HT-29 (cell line): Measurements from ENCODE around the gene NCAPH2. TPM values are rescaled to one million over a fixed set of nuclear protein-coding genes. Genes with fewer than 3 reads are reported as not detected.

Source experiments
- DNase-seq: peaks from one replicate; pipeline ENCODE4 v3.0.0-alpha.2; 2015; ENCODE audit warnings: low spot score
- total RNA-seq: library from RNA; depleted of rRNA; stranded (reverse); fragments of >200 nt; shearing (Covaris generic); gene quantifications from 2 replicates; pipeline ENCODE4 v1.2.3, GENCODE V29; 2014

The NCAPH2 gene
- total RNA-seq, 1 experiment from 2014 or later, result 88.8 TPM

DNA sequence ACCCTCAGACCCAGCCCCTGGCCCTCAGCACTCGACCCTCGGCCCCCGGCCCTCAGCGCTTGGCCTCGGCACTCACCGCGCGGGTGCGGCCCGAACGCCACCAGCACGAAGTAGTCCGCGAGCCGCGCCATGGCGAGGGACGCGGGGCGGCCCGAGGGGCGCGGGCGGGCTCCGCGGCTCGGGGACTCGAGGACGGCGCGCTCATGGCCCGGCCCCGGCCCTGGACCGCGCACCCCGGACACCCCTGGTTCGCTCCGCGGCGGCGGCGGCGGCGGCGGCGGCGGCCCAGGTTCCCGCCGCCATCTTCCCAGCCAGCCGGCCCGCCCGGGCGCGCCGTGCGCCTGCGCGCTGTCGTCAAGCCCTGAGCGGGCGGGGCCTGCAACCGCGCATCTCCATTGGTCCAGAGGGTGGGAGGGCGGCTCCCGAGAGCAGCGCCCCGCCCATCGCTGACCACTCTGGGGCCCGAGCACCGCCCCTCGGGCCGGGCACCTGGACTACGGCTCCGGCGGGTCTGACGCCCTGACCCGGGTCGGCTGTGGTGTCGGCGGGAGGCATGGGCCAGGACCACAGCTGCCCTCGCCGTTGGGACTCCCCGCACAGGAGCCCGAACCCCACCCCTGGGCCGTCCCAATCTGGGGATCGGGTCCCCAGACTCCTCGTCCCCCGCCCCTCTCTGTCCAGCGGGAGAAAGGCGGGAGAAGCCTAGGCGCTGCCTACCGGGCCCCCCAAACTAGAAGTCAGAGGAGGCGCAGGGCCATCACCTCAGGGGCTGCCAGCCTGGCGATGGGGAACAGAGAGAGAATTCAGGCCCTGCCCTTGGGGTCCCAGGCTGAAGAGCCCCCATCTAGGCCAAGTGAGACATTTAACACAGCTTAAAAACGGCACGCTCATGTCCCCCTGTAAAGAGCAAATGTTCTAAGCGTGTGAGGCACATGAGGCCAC, 33.0 kb upstream of the NCAPH2 start, which contains the start of gene SBF1:
Gene SBF1 (minus strand): TSS at position 326 of the 942 bp plus-strand sequence. CDS start 195 bp downstream, at position 131.
- DNase-seq, result peak; percentile 82

DNA sequence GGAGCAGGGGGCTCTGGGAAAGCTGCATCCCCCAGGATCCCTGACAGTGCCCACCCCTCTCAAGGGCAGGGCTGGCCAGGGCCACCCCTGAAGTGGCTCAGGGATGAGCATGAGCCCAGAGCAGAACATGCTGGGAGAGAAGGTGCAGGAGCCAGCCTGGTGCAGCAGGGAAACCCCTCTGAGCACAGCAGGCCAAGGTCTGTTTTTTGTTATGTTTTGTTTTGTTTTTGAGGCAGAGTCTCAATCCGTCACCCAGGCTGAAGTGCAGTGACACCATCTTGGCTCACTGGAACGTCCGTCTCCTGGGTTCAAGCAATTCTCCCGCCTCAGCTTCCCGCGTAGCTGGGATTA, 32.4 kb upstream of the NCAPH2 start:
- no peak for DNase-seq

DNA sequence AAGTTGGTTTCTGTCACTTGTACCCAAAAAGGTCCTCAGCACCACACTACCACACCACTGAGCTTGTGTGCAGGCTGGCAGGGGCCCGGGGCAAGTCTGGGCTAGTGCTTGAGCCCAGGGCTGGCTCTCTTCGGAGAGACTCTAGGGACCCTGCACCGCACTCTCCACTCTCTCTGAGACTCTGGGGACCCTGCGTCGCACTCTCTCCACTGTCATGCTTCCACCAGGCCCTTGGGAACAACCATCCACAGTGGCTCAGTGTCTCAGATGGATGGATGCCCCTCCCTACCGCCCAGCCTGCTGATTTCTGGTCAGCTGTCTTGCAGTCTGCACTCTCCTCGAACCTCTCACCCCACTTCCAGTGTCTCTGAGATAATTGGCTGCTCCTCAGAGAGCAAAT, 31.2 kb upstream of the NCAPH2 start:
- no peak for DNase-seq

DNA sequence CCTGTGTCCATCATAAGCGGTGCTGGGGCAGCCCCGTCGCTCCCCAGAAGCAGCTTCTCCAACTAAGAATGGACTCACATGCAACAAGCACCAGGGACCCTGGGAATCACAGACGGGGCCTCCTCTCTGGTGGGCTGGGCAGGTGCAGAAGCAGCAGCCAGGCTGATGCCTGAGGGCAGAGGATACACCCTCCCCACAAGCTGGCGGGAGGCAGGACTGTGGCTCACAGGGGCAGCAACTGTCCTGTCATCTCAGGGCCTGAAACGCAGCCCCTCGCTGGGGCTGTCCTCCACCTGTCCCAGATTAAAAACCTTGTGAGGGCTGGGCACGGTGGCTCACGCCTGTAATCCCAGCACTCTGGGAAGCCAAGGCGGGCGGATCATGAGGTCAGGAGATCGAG, 30.1 kb upstream of the NCAPH2 start:
- DNase-seq, result no peak

DNA sequence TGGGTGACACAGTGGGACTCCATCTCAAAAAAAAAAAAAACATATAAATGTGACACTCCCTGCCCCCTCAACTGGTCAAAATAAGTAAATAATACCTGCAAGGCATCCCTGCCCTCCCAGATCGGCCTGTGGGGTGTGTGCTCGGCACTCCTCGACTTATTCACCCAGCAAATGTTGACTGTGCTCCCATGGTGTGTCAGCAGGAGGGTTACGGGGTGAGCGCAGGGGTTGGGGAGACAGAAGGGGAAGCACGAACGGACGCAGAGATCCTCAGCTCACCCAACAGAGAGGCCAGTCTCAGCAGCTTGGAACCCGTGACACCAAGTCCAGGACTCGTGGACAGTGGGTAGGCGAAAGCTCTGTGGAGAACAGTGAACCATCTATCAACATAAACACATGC, 28.3 kb upstream of the NCAPH2 start:
- no peak for DNase-seq

DNA sequence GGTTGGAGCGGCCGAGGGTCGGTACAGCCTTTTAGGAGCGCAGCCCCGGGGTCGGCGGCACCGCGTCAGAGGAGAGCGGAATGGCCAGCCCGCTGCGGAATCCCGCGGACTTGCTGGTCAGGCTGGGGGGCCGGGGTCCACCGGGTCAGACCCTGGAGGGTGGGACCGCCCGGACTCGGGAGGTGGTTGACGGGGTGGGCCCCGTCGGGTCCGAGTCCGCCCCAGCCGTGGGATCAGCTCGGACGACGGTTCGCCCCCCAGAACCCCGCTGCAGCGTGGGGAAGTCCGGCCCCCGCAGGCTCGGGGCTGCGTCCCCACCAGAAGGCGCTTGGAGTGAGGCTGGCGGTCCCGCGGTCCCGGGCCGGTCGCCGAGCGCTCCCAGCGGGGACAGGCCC, 27.0 kb upstream of the NCAPH2 start:
- no peak for DNase-seq

DNA sequence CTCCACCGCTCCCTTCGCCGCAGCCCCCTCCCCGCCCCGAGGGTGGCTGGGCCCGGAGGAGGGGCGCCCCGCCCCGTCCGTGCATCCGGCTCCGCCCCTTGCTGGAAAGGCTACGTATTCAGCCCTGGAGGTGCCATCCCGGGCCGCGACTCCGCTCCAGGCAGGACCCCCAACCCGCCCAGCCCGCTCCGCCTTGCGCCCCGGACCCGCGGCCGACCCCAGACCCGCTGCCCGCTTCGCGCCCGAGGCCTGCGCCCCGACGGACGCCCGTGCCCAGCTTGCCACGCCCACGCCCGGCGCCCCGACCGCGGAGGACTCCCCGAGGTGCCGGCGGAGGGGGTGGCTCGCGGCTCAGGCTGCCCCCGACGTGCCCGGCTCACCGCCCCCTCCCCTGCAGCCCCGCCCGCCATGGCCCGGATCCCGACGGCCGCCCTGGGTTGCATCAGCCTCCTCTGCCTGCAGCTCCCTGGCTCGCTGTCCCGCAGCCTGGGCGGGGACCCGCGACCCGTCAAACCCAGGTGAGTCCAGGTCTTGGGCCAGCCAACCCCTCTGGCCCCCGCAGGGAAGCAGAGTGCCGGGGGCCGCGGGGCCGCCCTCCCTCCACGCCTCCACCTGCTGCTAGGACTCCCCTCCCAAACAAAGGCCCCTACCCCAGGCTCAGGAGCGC, 26.5 kb upstream of the NCAPH2 start, which contains the start of gene ADM2:
Gene ADM2 (plus strand): TSS at position 104 of the 667 bp plus-strand sequence. CDS start 305 bp downstream, at position 409.
- DNase-seq, result no peak

DNA sequence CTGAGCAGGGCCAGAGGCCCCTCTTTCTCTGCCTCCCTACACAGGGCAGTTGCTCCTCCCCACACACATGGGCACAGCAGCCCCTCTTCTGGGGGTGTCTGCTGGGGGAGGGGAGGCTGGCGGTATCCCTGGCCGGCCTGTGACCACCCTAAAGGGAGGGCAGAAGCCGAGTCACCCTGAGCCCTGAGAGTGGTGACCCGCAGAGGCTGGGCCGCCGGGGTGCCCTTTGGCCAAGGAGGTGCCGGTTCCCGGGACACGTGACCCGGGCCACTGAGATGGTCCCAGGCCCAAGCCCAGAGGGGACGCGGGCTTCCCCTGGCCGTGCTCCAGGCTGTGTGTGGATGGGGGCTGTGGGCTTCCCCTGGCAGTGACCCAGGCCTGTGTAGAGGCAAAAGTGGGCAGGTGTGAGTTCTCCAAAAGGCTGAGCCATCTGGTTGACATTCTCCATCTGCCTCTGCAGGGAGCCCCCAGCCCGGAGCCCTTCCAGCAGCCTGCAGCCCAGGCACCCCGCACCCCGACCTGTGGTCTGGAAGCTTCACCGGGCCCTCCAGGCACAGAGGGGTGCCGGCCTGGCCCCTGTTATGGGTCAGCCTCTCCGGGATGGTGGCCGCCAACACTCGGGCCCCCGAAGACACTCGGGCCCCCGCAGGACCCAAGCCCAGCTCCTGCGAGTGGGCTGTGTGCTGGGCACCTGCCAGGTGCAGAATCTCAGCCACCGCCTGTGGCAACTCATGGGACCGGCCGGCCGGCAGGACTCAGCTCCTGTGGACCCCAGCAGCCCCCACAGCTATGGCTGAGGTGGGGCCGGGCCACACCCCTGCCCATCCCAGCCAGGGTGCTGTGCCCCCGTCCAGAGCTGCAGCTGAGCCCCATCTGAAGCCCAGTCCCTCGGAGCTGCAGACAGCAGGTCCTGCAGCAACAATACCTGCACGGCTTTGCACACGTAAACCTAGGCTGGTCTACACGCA, 25.6 kb upstream of the NCAPH2 start:
- no peak for DNase-seq

DNA sequence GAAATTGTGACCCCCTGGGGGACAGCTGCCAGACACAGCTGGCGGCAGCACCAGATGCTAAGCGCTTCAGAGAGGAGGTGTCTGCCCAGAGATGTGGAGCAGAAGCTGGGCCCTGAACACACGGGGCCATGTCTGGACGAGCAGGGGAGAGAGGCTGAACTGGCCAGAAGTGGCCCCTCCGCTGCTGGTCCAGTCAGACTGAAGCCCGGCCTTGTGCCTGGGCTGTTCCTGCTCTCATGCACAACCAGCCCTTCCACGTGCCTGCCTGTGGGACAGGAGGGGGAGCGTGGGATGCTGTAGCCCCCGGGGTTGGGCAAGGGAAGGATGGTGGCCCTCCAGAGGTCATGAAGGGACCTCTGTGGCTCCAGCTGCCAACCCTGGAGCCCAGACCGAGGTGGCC, 24.9 kb upstream of the NCAPH2 start:
- DNase-seq, result no peak

DNA sequence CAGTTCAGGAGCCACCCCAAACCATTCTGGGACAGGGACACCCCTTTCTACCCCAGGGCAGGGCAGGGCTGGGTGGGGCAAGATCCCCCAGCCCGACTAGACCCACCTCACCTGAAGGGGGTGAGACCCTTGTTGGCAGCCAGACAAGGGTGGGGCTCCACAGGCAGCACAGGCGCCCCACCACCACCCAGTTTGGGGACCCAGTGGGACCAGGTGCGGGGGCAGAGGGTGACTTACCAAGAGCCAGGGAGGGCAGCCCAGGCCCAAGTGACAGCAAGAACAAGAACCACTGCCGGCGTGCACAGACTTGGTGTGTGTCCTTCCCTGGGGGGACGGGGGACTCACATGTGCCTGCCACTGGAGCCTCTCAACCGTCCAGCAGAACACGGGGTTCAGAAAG, 24.5 kb upstream of the NCAPH2 start:
- DNase-seq, result no peak

DNA sequence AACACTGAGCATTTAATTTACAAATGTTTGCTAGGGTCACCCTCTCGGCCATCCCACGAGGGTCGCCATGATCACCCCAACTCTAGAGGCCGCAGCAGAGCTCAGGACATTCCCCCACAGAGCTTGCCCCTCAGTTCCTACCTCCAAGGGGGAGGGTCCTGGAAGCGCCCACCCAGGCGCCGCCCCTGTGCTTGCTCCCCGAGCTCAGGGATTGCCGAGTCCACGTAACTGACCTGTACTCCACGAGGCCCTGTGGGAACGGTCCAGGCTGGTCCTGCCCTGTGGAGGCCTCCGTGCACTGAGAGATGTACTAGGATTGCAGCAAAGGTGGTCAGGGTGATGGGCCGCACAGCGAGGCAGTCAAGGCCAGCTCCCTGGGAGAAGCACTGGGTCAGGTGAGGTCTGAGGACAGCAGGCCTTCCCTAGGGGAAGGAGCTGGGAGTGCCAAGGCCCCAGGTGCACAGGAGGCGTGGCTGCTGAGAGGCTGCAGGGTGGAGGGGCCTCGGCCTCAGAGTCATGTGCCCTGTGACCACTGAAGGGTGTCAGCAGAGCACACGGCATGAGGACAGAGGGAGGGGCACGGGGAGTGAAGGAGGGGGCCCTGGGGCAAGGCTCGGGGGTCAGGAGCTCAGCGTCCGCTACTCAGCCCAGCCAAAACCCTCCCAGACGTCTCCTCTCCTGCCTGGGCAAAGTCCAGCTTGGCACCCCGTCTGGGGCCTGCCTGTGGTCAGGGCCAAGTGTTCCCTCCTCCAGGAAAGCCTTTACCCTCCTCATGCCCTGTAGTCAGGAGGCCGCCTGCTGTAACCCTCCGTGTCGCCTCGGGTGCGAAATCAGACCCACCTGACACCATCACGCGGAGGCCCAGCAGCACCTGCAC, 23.8 kb upstream of the NCAPH2 start:
- no peak for DNase-seq

DNA sequence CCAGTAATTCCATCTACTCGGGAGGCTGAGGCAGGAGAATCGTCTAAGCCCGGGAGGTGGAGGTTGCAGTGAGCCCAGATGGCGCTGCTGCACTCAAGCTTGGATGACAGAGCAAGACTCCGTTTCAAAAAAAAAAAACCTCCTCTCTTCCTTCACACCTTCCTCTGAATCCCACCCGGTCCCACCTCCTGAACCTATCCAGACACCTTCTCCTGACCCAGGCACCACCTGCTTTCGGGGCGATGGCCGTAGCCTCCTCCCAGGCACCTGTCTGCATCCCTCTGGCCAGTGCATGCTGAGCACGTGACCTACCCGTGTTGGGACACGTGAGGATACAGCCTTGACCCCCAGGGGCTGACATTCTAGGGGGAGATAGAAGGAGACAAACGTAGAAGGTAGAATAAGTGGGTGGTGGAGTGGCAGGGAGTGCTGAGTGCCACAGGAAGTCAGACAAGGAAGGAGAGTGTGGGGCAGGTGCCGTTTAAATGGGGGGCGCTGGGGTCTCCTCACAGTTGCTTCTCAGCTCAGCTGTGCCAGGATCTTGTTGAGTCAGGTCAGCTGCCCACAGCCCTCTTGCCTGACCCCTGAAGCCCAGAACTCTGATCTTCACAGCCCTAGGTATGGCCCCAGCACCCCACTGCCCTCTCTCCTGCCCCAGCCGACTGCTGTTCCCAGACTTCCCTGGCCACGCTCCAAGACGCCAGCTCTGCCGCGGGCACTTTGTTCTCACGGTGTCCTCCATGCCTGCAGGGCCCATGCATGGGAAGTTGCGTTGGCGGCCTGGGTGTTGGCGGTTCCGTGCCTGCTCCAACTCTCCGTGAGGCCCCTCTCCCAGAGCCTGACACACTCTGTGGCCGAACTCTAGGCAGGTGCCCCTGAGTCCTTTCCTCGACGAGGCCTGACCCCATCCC, 22.5 kb upstream of the NCAPH2 start:
- DNase-seq, result peak; percentile 59

DNA sequence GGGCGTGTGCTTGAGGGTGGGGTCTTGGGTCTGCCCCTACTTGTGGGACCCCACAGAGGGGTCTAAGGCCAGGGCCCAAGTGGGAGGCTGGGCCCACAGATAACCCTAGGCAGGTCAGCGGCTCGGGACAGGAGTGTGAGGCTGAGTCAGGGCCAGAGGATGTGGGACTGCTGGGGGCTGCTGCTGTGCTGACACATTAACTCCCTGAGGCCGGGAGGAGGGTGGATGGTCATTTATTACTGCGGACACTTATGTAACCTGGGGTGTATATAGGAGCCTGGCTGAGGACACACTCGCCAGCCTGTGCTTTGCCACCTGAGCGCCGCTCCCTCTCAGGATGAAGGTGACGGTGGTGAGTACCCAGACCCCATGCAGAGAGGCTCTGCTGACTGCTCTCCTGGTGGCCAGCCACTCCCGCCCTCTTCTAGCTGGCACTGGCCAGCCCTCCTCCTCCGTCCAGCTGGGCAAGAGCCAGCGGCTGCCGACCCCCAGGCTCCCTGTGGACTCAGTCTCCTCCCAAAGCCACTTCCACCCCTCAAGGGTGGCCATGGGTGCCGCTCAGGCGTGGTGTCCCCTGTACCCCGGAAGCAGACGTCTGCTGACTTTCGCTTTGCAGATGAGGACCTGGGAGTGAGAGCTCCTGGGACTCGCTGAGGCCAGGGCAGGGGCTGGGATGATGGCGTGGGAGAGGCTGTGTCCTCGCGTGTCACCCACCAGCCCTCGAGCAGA, 21.3 kb upstream of the NCAPH2 start, which contains the start of gene MIOX:
Gene MIOX (plus strand): TSS at position 299 of the 729 bp plus-strand sequence. CDS start 39 bp downstream, at position 338.
- no peak for DNase-seq

DNA sequence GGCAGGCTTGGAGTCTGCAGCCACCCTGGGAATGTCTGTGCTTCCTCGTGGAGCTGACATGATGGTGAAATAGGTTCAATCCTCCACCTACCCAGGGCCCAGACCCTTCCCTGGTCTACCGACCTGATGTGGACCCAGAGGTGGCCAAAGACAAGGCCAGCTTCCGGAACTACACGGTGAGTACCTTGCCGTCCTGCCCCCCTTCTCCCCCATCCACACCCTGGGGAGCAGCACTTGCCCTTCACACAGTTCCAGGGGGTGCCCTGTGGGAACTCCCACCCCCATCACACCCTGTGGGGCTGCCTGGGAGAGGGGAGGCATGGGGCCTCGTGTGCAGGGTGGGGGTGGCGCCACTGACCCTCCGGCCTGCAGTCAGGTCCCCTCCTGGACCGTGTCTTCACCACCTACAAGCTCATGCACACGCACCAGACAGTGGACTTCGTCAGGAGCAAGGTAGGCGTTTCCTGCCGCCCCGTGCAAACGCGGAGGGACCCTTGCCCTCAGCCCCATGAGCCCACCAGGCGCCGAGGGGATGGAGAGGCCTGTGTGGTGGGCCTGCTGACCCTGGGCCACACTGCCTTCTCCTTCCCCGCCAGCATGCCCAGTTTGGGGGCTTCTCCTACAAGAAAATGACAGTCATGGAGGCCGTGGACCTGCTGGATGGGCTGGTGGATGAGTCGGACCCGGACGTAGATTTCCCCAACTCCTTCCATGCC, 20.6 kb upstream of the NCAPH2 start:
- no peak for DNase-seq

DNA sequence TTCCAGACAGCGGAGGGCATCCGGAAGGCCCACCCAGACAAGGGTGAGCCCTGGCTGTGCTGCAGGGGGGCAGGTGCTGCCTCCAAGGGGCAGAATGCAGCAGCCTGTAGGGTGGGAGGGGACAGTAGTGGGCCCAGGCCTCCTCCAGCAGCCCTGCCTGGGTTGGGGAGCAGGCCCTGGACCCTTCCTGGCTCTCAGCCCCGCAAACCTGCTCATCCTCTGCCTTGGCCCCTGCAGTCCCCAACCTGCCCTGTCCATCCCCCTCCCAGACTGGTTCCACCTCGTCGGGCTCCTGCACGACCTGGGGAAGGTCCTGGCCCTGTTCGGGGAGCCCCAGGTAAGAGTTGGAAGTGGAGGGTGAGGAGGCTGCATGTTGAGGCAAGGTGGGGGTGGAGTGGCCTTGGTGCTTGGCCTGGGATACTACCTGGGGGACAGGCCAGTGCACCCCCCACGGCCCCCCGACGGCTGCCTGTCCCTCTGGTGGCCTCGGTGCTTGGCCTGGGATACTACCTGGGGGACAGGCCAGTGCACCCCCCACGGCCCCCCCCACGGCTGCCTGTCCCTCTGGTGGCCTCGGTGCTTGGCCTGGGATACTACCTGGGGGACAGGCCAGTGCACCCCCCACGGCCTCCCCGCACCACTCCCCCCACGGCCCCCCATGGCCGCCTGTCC, 19.9 kb upstream of the NCAPH2 start:
- DNase-seq, result no peak

DNA sequence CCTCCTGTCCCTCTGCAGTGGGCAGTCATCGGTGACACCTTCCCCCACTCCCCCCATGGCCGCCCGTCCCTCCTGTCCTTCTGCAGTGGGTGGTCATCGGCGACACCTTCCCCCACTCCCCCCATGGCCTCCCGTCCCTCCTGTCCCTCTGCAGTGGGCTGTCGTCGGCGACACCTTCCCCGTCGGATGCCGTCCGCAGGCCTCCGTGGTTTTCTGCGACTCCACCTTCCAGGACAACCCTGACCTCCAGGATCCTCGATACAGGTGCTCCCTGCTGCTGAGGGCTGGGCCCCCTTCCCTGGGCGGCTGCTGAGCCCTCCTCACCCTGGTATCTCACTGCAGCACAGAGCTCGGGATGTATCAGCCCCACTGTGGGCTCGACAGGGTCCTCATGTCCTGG, 19.1 kb upstream of the NCAPH2 start:
- DNase-seq, result no peak
